IMR-90 (cell line): ENCODE results near the gene PCSK6. TPM values are rescaled to one million over a fixed set of nuclear protein-coding genes. Genes with fewer than 3 reads are reported as not detected.

Source experiments
- ATAC-seq: fragments of 200-7000 bp; cut with Tn5 transposase; 2 replicates; pipeline ENCODE4 v1.9.1; 2020; ENCODE audit warnings: low read depth, mild to moderate bottlenecking, moderate library complexity
- BruUV-seq: library from RNA; stranded (reverse); fragments of 400-500 nt; replicated peaks from 2 replicates; lab custom pipeline; 2021; lab: Mats Ljungman, UMichigan
- CTCF ChIA-PET: fragments of 300-600 bp; formaldehyde crosslinking; extraction: SDS; loops from one replicate; lab custom pipeline; 2021; ENCODE audit warnings: antibody characterized with exemption; lab: Yijun Ruan, JAX
- POLR2A ChIA-PET: fragments of 300-600 bp; sonication (Branson Sonifier 250); formaldehyde crosslinking; loops from one replicate; lab custom pipeline; 2022; ENCODE audit warnings: antibody characterized with exemption; ENCODE audit not compliant: unreplicated experiment; lab: Charles Lee
- DNase-seq: peaks from one replicate; pipeline ENCODE4 v3.0.0; 2013
- H2AFZ ChIP-seq: replicated peaks from 2 replicates; pipeline ENCODE3; 2013; ENCODE audit warnings: low read length, mild to moderate bottlenecking; ENCODE audit not compliant: poor library complexity
- H2AK5ac ChIP-seq: 2 replicates; pipeline ENCODE4 v1.6.1; 2013; ENCODE audit warnings: low read depth, low read length, inconsistent platforms
- H2AK9ac ChIP-seq: replicated peaks from 2 replicates; pipeline ENCODE3; 2013; ENCODE audit warnings: mild to moderate bottlenecking, low read depth, low read length, moderate library complexity; ENCODE audit not compliant: poor library complexity
- H2BK120ac ChIP-seq: 2 replicates; pipeline ENCODE4 v1.6.1; 2013; ENCODE audit warnings: low read depth, low read length, inconsistent platforms
- H2BK15ac ChIP-seq: 3 replicates; pipeline ENCODE4 v1.6.1; 2013; ENCODE audit warnings: low read depth, low read length, inconsistent platforms
- H2BK20ac ChIP-seq: 2 replicates; pipeline ENCODE4 v1.6.1; 2013; ENCODE audit warnings: low read depth, mild to moderate bottlenecking, inconsistent platforms, low read length, moderate library complexity
- H2BK5ac ChIP-seq: 2 replicates; pipeline ENCODE4 v1.6.1; 2013; ENCODE audit warnings: mild to moderate bottlenecking, low read depth, low read length, inconsistent platforms; ENCODE audit not compliant: poor library complexity, severe bottlenecking
- H3K14ac ChIP-seq: replicated peaks from 2 replicates; pipeline ENCODE4 v1.6.1; 2013; ENCODE audit warnings: low read depth, low read length, inconsistent platforms
- H3K18ac ChIP-seq: 2 replicates; pipeline ENCODE4 v1.6.1; 2013; ENCODE audit warnings: low read depth, low read length, control low read depth
- H3K23ac ChIP-seq: 2 replicates; pipeline ENCODE4 v1.6.1; 2013; ENCODE audit warnings: low read depth, low read length, inconsistent platforms
- H3K27ac ChIP-seq: 2 replicates; pipeline ENCODE4 v1.5.1; 2013; ENCODE audit warnings: mild to moderate bottlenecking, control low read depth, low read length; ENCODE audit not compliant: insufficient read depth
- H3K27me3 ChIP-seq: 2 replicates; pipeline ENCODE4 v1.6.1; 2013; ENCODE audit warnings: low read length; ENCODE audit not compliant: control insufficient read depth, insufficient read depth
- H3K36me3 ChIP-seq: 2 replicates; pipeline ENCODE4 v1.6.1; 2013; ENCODE audit warnings: low read length, mixed read lengths; ENCODE audit not compliant: control insufficient read depth, insufficient read depth
- H3K4ac ChIP-seq: 2 replicates; pipeline ENCODE4 v1.6.1; 2013; ENCODE audit warnings: low read depth, low read length, inconsistent platforms
- H3K4me1 ChIP-seq: 2 replicates; pipeline ENCODE4 v1.6.1; 2013; ENCODE audit warnings: low read length, mixed read lengths; ENCODE audit not compliant: control insufficient read depth, insufficient read depth
- H3K4me2 ChIP-seq: 2 replicates; pipeline ENCODE4 v1.6.1; 2013; ENCODE audit warnings: low read depth, mild to moderate bottlenecking, control low read depth, low read length, moderate library complexity
- H3K4me3 ChIP-seq: 2 replicates; pipeline ENCODE4 v1.5.1; 2013; ENCODE audit warnings: low read depth, mild to moderate bottlenecking, control low read depth, low read length, moderate library complexity; ENCODE audit not compliant: insufficient read depth
- H3K56ac ChIP-seq: 2 replicates; pipeline ENCODE4 v1.6.1; 2013; ENCODE audit warnings: low read length, inconsistent platforms; ENCODE audit not compliant: insufficient read depth; ENCODE audit errors: extremely low read depth
- H3K79me1 ChIP-seq, 2 experiments: 2 replicates each; pipeline ENCODE4 v1.6.1; 2013; ENCODE audit warnings: low read length in 2 of 2, inconsistent platforms in 1 of 2, low read depth in 1 of 2
- H3K9ac ChIP-seq: 2 replicates; pipeline ENCODE4 v1.6.1; 2013; ENCODE audit warnings: low read depth, low read length, control low read depth
- H3K9me1 ChIP-seq: 2 replicates; pipeline ENCODE4 v1.6.1; 2013; ENCODE audit warnings: low read length, inconsistent platforms; ENCODE audit not compliant: insufficient read depth
- H3K9me3 ChIP-seq: 2 replicates; pipeline ENCODE4 v1.6.1; 2013; ENCODE audit warnings: low read length; ENCODE audit not compliant: control insufficient read depth, insufficient read depth
- H4K20me1 ChIP-seq: 2 replicates; pipeline ENCODE4 v1.6.1; 2013; ENCODE audit warnings: low read length, inconsistent platforms; ENCODE audit not compliant: insufficient read depth
- H4K5ac ChIP-seq: 2 replicates; pipeline ENCODE4 v1.6.1; 2013; ENCODE audit warnings: mild to moderate bottlenecking, low read depth, low read length, control low read depth
- H4K8ac ChIP-seq, 2 experiments: 2 replicates each; pipeline ENCODE4 v1.6.1; 2013; ENCODE audit warnings: low read depth in 2 of 2, low read length in 2 of 2, control low read depth in 1 of 2, inconsistent platforms in 1 of 2
- H4K91ac ChIP-seq: 2 replicates; pipeline ENCODE4 v1.6.1; 2013; ENCODE audit warnings: low read depth, low read length, inconsistent platforms; ENCODE audit not compliant: insufficient read depth
- BHLHE40 ChIP-seq: fragments of 150-350 bp; IDR thresholded peaks from 2 replicates; pipeline ENCODE4 v1.6.1; 2016; ENCODE audit warnings: mild to moderate bottlenecking, low read depth, low read length
- CEBPB ChIP-seq: IDR thresholded peaks from 2 replicates; pipeline ENCODE4 v1.6.1; 2012; ENCODE audit warnings: low read depth, low read length, improper control_type of control experiment
- CHD1 ChIP-seq: IDR thresholded peaks from 2 replicates; pipeline ENCODE4 v1.6.1; 2012; ENCODE audit warnings: low read depth, low read length, improper control_type of control experiment
- CTCF ChIP-seq: conservative IDR thresholded peaks from 2 replicates; pipeline ENCODE4 v1.5.1; 2012; ENCODE audit warnings: mild to moderate bottlenecking, low read depth, low read length, improper control_type of control experiment
- ELK1 ChIP-seq: fragments of 150-350 bp; IDR thresholded peaks from 2 replicates; pipeline ENCODE4 v1.6.1; 2016; ENCODE audit warnings: low read depth, mild to moderate bottlenecking, low read length, moderate library complexity, borderline replicate concordance
- FOS ChIP-seq: fragments of 150-350 bp; IDR thresholded peaks from 2 replicates; pipeline ENCODE4 v1.6.1; 2016; ENCODE audit warnings: low read depth, low read length
- MAFK ChIP-seq: IDR thresholded peaks from 2 replicates; pipeline ENCODE4 v1.6.1; 2012; ENCODE audit warnings: low read depth, low read length, improper control_type of control experiment
- MAZ ChIP-seq: IDR thresholded peaks from 2 replicates; pipeline ENCODE4 v1.6.1; 2012; ENCODE audit warnings: low read depth, mild to moderate bottlenecking, low read length, improper control_type of control experiment, moderate library complexity, borderline replicate concordance
- MXI1 ChIP-seq: IDR thresholded peaks from 2 replicates; pipeline ENCODE4 v1.6.1; 2012; ENCODE audit warnings: low read depth, mild to moderate bottlenecking, low read length, moderate library complexity, borderline replicate concordance
- NFE2L2 ChIP-seq: fragments of 150-350 bp; IDR thresholded peaks from 2 replicates; pipeline ENCODE4 v1.6.1; 2016; ENCODE audit warnings: low read depth, mild to moderate bottlenecking, low read length
- POLR2A ChIP-seq: IDR thresholded peaks from 2 replicates; pipeline ENCODE4 v1.6.1; 2012; ENCODE audit warnings: mild to moderate bottlenecking, low read depth, low read length
- RAD21 ChIP-seq: IDR thresholded peaks from 2 replicates; pipeline ENCODE4 v1.6.1; 2012; ENCODE audit warnings: low read length, improper control_type of control experiment
- RCOR1 ChIP-seq: IDR thresholded peaks from 2 replicates; pipeline ENCODE4 v1.6.1; 2012; ENCODE audit warnings: mild to moderate bottlenecking, low read length, improper control_type of control experiment; ENCODE audit not compliant: insufficient replicate concordance
- RFX5 ChIP-seq: IDR thresholded peaks from 2 replicates; pipeline ENCODE4 v1.8.0; 2012; ENCODE audit warnings: low read depth, mild to moderate bottlenecking, low read length, moderate library complexity
- SMC3 ChIP-seq: fragments of 150-350 bp; IDR thresholded peaks from 2 replicates; pipeline ENCODE4 v1.6.1; 2016; ENCODE audit warnings: low read depth, mild to moderate bottlenecking, antibody characterized with exemption, low read length, moderate library complexity
- USF2 ChIP-seq: fragments of 150-350 bp; IDR thresholded peaks from 2 replicates; pipeline ENCODE4 v1.6.1; 2017; ENCODE audit warnings: mild to moderate bottlenecking, antibody characterized with exemption, low read length, low read depth
- WGBS, 2 experiments: methylation state at CpG; one replicate each; pipeline versions ENCODE4 v1.1.5 to v1.1.7; 2013; ENCODE audit warnings: missing lambda C conversion rate in 2 of 2; ENCODE audit not compliant: insufficient read length in 1 of 2; ENCODE audit errors: extremely low coverage in 2 of 2; 5-methylcytosine and 5-hydroxymethylcytosine counted together
- dilution Hi-C: fragments of 300-500 bp; cut with HindIII; formaldehyde crosslinking; loops from one replicate; pipeline ENCODE4 v1.14.3; 2018; ENCODE audit warnings: low sequenced_read_pairs; ENCODE audit not compliant: unreplicated experiment
- in situ Hi-C: fragments of 300-500 bp; cut with MboI; formaldehyde crosslinking; loops from 3 replicates; pipeline ENCODE4 v1.14.3; 2019; ENCODE audit warnings: low sequenced_read_pairs, inconsistent platforms, mixed read lengths
- intact Hi-C: fragments of 100-400 bp; cut with micrococcal nuclease; formaldehyde crosslinking; loops from 2 replicates; pipeline ENCODE4 v1.10.0; 2022
- polyA plus RNA-seq, 3 experiments: library from polyadenylated mRNA; depleted of rRNA; stranded (reverse); fragments of >200 nt; gene quantifications; 2 replicates each; pipeline ENCODE4 v1.2.3, GENCODE V29; 2012; ENCODE audit warnings: low replicate concordance in 1 of 3
- total RNA-seq: library from RNA; depleted of rRNA; stranded (reverse); fragments of >200 nt; gene quantifications from 2 replicates; pipeline ENCODE4 v1.2.3, GENCODE V29; 2012

The PCSK6 gene
- total and polyA plus RNA-seq, 2 of the 4 experiments (the other 2 are of a cell fraction), result not detected

GRCh38 chr15:101382544-101382943 lies 107.0 kb downstream of the PCSK6 start:
- TF ChIP-seq MXI1 (no peak), CTCF (no peak), MAFK (no peak), SMC3 (no peak), NFE2L2 (no peak), FOS (no peak), MAZ (no peak), ELK1 (no peak), RFX5 (no peak), CEBPB (no peak), RCOR1 (no peak), RAD21 (no peak), BHLHE40 (no peak), POLR2A (no peak), USF2 (no peak), CHD1 (no peak)
- H2AFZ ChIP-seq, result no peak overlapping the region
- ATAC-seq (no peak), DNase-seq (no peak)
- no peak overlapping the region for H3K23ac ChIP-seq
- no peak overlapping the region for H3K4me2 ChIP-seq
- dilution Hi-C loops, result no loop called here
- no TSS peak for BruUV-seq
- no peak overlapping the region for H4K5ac ChIP-seq
- no peaks in the 10 kb centered on the region for H3K9me3 ChIP-seq
- H3K9ac ChIP-seq, result no peak overlapping the region
- H3K14ac ChIP-seq, result no peak overlapping the region
- H2AK5ac ChIP-seq, result no peak overlapping the region
- H3K27ac ChIP-seq, result no peak overlapping the region
- intact Hi-C loops, result no loop called here
- no peak overlapping the region for H3K4ac ChIP-seq
- H3K18ac ChIP-seq, result no peak overlapping the region
- no peak overlapping the region for H2BK5ac ChIP-seq
- no peak overlapping the region for H2AK9ac ChIP-seq
- in situ Hi-C loops, result no loop called here
- H2BK120ac ChIP-seq, result no peak overlapping the region
- H2BK20ac ChIP-seq, result no peak overlapping the region
- H3K4me1 ChIP-seq, result no peaks in the 10 kb centered on the region
- peaks cover 28% of the 10 kb centered on the region for H3K27me3 ChIP-seq
- H3K79me1 ChIP-seq, result no peaks in the 10 kb centered on the region
- H3K4me3 ChIP-seq, result no peak overlapping the region
- no peaks in the 10 kb centered on the region for H3K36me3 ChIP-seq
- H2BK15ac ChIP-seq, result no peak overlapping the region
- ChIA-PET CTCF (no interaction called here), POLR2A (interaction anchor here (1.0 kb wide), 1 partner anchor 43 kb away, joined by 5 read pairs; no protein-coding TSS in a partner anchor)
- H4K20me1 ChIP-seq, result no peaks in the 10 kb centered on the region
- H3K9me1 ChIP-seq, result no peaks in the 10 kb centered on the region
- H4K91ac ChIP-seq, result no peak overlapping the region
- no peak overlapping the region for H3K56ac ChIP-seq
- WGBS, 2 experiments, result no CpG with 5 or more reads among the region's 7 CpGs
- no peak overlapping the region for H4K8ac ChIP-seq
